ENCODE data around the gene SF3B5. TPM values are rescaled to one million over a fixed set of nuclear protein-coding genes. Genes with fewer than 3 reads are reported as not detected.

Gene SF3B5
- total and polyA plus RNA-seq, 8 donors: 41.3 to 246 (median 177) TPM

DNA sequence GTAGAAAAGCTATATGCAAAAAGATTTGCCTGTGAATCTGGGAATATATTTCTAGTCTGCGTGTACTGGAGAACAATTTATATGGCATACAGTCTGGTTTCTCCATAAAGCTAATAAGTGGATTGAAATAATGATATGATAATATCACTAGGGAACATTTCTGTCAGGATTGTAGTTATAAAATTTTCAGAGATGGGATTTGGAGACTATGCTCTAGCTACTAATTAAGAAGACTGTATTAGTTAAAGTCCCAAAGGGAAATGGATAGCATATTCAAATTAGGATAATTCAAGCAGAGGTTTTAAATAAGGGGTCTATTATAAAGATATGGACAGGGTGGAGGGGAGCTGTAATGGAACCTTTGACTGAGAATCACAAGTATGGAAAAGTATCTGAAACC, 47.7 kb upstream of the SF3B5 start:
- 94 to 100% (median 100%) methylated on average over 1 of the region's 1 CpG for WGBS, 5 donors
- Histone ChIP-seq H3K27me3 (no peaks in the 10 kb centered on the region), H3K4me3 (no peak overlapping the region), H3K9me3 (peaks cover 0 to 3% (median 0%) of the 10 kb centered on the region in 4 donors), H3K4me1 (no peaks in the 10 kb centered on the region), H3K27ac (no peak overlapping the region), H3K36me3 (no peaks in the 10 kb centered on the region)
- intact Hi-C loops (cut with DNase I; ENCODE audit: low total_unique reads): no loop called here
- no peak for TF ChIP-seq EP300 (IDR thresholded peaks at IDR 0.05)
- TF ChIP-seq POLR2AphosphoS5 (IDR thresholded peaks at IDR 0.05): no peak
- TF ChIP-seq POLR2A (IDR thresholded peaks at IDR 0.05): no peak
- no peak for DNase-seq

DNA sequence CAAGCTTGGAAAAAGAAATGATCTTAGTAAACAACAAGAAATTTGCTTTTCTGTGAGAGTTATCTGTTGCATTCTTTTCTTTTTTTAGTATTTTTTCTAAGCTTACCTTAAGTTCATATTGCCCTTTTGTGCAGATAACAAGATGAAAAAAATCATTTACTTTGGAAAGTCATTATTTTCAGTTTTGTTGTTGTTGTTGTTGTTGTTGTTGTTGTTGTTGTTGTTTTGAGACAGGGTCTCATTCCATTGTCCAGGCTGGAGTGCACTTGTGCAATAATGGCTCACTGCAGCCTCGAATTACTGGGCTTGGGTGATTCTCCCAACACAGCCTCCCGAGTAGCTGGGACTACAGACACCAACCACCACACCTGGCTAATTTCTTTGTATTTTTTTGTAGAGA, 46.1 kb upstream of the SF3B5 start:
- Histone ChIP-seq H3K4me1 (no peaks in the 10 kb centered on the region), H3K36me3 (no peaks in the 10 kb centered on the region), H3K4me3 (no peak overlapping the region), H3K27me3 (no peaks in the 10 kb centered on the region), H3K9me3 (peaks cover 0 to 3% (median 0%) of the 10 kb centered on the region in 4 donors), H3K27ac (no peak overlapping the region)
- intact Hi-C loops (cut with DNase I; ENCODE audit: low total_unique reads): no loop called here
- WGBS, 5 donors: 61 to 83% (median 81%) methylated on average over 2 of the region's 2 CpGs
- DNase-seq: no peak
- TF ChIP-seq POLR2AphosphoS5 (IDR thresholded peaks at IDR 0.05) (no peak), POLR2A (IDR thresholded peaks at IDR 0.05) (no peak), EP300 (IDR thresholded peaks at IDR 0.05) (no peak)

DNA sequence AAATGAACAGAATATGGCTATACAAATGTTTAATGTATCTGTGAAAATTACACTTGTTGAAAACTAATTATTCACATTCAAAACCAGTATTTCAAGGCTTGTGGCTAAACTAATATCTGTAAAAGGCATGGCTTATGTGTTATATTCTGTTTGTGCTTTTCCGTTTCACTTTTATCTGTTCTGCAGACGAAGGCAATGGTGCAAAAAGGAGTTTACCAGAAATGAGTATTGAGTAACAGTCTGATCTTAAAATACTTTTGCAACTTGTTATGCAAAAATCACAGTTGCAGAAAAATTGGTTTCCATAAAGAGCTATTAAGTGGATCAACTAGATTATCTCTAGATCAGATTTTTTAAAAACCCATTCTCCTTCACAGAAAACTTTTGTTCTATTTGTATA, 45.5 kb upstream of the SF3B5 start:
- Histone ChIP-seq H3K9me3 (peaks cover 0 to 3% (median 0%) of the 10 kb centered on the region in 4 donors), H3K36me3 (no peaks in the 10 kb centered on the region), H3K27ac (peak overlapping the region in 1 of 5 donors; percentile 60), H3K27me3 (no peaks in the 10 kb centered on the region), H3K4me3 (peak overlapping the region in 1 of 4 donors; percentile 13), H3K4me1 (no peaks in the 10 kb centered on the region)
- no peak for DNase-seq
- intact Hi-C loops (cut with DNase I; ENCODE audit: low total_unique reads): no loop called here
- no peak for TF ChIP-seq POLR2A (IDR thresholded peaks at IDR 0.05)
- TF ChIP-seq POLR2AphosphoS5 (IDR thresholded peaks at IDR 0.05): no peak
- TF ChIP-seq, protein P1, sequence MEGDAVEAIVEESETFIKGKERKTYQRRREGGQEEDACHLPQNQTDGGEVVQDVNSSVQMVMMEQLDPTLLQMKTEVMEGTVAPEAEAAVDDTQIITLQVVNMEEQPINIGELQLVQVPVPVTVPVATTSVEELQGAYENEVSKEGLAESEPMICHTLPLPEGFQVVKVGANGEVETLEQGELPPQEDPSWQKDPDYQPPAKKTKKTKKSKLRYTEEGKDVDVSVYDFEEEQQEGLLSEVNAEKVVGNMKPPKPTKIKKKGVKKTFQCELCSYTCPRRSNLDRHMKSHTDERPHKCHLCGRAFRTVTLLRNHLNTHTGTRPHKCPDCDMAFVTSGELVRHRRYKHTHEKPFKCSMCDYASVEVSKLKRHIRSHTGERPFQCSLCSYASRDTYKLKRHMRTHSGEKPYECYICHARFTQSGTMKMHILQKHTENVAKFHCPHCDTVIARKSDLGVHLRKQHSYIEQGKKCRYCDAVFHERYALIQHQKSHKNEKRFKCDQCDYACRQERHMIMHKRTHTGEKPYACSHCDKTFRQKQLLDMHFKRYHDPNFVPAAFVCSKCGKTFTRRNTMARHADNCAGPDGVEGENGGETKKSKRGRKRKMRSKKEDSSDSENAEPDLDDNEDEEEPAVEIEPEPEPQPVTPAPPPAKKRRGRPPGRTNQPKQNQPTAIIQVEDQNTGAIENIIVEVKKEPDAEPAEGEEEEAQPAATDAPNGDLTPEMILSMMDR (IDR thresholded peaks at IDR 0.05): no peak
- TF ChIP-seq EP300 (IDR thresholded peaks at IDR 0.05): no peak
- WGBS, 5 donors: 71 to 79% (median 73%) methylated on average over 2 of the region's 2 CpGs

DNA sequence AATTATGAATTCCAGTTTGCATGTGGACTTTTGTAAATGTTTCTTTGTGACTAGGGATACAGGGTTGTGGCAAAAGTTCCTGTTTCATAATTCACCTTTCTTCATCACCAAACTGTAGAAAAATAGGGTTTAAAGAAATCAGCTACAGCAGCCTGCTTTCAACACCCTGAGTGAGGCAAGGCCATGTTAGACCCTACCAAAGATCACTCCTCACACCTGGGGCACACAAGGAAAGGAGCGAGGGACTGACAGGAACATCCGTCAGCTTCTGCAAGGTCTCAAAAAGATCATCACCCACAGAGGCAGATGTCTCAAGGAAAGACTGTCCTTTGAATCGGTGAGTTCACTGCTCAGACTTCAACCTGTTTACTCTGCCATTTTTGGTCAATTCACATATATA, 44.4 kb upstream of the SF3B5 start:
- intact Hi-C loops (cut with DNase I; ENCODE audit: low total_unique reads): no loop called here
- WGBS, 5 donors: 85 to 96% (median 94%) methylated on average over 3 of the region's 3 CpGs

DNA sequence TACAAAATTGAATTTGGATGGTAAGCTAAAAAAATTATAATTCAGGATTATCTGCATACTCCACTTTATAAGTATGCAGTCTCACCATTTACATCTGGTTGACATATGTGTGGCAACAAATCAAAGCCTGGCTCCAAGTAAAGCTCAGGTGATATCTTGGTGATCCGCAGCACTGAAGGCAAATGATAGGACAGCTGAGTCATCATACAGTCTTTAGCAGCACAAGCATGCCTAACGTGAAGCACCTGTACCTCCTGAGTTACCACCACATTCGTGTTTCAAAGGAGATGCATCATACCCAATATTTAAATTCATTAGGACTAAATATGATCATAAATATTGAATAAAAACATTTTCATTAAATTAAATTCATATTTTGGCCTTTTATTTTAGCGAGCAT, 43.2 kb upstream of the SF3B5 start:
- Histone ChIP-seq H3K4me3 (no peak overlapping the region), H3K36me3 (no peaks in the 10 kb centered on the region), H3K27me3 (no peaks in the 10 kb centered on the region), H3K9me3 (peaks cover 0 to 3% (median 0%) of the 10 kb centered on the region in 4 donors), H3K27ac (no peak overlapping the region), H3K4me1 (no peaks in the 10 kb centered on the region)
- no peak for TF ChIP-seq POLR2AphosphoS5 (IDR thresholded peaks at IDR 0.05)
- TF ChIP-seq, protein P1 (IDR thresholded peaks at IDR 0.05): no peak
- no peak for TF ChIP-seq EP300 (IDR thresholded peaks at IDR 0.05)
- TF ChIP-seq POLR2A (IDR thresholded peaks at IDR 0.05): no peak
- DNase-seq: no peak
- intact Hi-C loops (cut with DNase I; ENCODE audit: low total_unique reads): no loop called here
- WGBS, 5 donors: 80 to 90% (median 85%) methylated on average over 4 of the region's 4 CpGs

More for the DNA sequence above, 44.4 kb upstream of the SF3B5 start:
- no peak for DNase-seq
- Histone ChIP-seq H3K9me3 (peaks cover 0 to 3% (median 0%) of the 10 kb centered on the region in 4 donors), H3K27ac (peak overlapping the region in 1 of 5 donors; percentile 60), H3K36me3 (no peaks in the 10 kb centered on the region), H3K27me3 (no peaks in the 10 kb centered on the region), H3K4me3 (no peak overlapping the region), H3K4me1 (no peaks in the 10 kb centered on the region)
- TF ChIP-seq EP300 (IDR thresholded peaks at IDR 0.05) (no peak), POLR2A (IDR thresholded peaks at IDR 0.05) (no peak), POLR2AphosphoS5 (IDR thresholded peaks at IDR 0.05) (no peak)
- TF ChIP-seq, protein P1 (IDR thresholded peaks at IDR 0.05): no peak
